Measurements from ENCODE around the gene FRYL. TPM values are rescaled to one million over a fixed set of nuclear protein-coding genes. Genes with fewer than 3 reads are reported as not detected.
"Not testable (repeated sequence)": the region's sequence is repeated elsewhere in the genome, so short reads cannot be mapped to it uniquely, and the experiment has no call there.

The FRYL gene
- total RNA-seq, 2 experiments from 2014 or later, result 85.4 to 88.5 TPM

DNA sequence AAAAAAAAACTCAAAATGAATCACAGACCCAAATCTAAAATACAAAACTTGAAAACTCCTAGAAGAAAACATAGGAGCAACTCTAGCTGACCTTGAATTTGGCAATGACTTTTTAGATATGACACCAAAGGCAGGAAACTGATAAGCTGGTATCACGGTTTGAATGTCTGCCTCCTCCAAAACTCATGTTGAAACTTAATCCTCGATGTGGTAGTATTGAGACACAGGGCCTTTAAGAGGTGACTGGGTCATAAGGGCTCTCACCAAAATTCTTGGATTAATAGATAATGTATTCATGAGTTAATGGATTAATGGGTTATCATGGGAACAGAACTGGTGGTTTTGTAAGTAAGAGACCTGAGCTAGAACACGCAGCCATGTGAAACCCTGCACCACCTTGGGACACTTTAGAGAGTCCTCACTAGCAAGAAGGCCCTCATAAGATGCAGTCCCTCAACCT lies 40.5 kb downstream of the FRYL start:
- H3K9me2 ChIP-seq (ENCODE audit: insufficient read depth, low read length), result no peaks in the 10 kb centered on the region
- peaks cover 89% of the 10 kb centered on the region for H3K79me2 ChIP-seq (ENCODE audit: insufficient read depth, low read depth, low read length)
- no peaks in the 10 kb centered on the region; the same call in 1 of the 2 replicates for H3K36me3 ChIP-seq (ENCODE audit: insufficient read depth, low read length)
- H3K27ac ChIP-seq (ENCODE audit: low read depth, low read length, poor library complexity, severe bottlenecking), result no peak overlapping the region
- BruUV-seq (replicated peaks), result no TSS peak
- DNase-seq (ENCODE audit: low spot score), result no peak
- intact Hi-C loops (cut with micrococcal nuclease; ENCODE audit: unreplicated experiment), result no loop called here
- peaks cover 6% of the 10 kb centered on the region for H3K4me1 ChIP-seq (ENCODE audit: insufficient read depth, low read length, poor library complexity, severe bottlenecking)
- peaks cover 16% of the 10 kb centered on the region; the same call in 1 of the 2 replicates for H3K9me3 ChIP-seq (ENCODE audit: low read length)
- TF ChIP-seq, protein P1, sequence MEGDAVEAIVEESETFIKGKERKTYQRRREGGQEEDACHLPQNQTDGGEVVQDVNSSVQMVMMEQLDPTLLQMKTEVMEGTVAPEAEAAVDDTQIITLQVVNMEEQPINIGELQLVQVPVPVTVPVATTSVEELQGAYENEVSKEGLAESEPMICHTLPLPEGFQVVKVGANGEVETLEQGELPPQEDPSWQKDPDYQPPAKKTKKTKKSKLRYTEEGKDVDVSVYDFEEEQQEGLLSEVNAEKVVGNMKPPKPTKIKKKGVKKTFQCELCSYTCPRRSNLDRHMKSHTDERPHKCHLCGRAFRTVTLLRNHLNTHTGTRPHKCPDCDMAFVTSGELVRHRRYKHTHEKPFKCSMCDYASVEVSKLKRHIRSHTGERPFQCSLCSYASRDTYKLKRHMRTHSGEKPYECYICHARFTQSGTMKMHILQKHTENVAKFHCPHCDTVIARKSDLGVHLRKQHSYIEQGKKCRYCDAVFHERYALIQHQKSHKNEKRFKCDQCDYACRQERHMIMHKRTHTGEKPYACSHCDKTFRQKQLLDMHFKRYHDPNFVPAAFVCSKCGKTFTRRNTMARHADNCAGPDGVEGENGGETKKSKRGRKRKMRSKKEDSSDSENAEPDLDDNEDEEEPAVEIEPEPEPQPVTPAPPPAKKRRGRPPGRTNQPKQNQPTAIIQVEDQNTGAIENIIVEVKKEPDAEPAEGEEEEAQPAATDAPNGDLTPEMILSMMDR (conservative IDR thresholded peaks at IDR 0.05; ENCODE audit: low read length), result no peak
- no peak for TF ChIP-seq EZH2phosphoT487 (IDR thresholded peaks at IDR 0.05; ENCODE audit: borderline replicate concordance, low read depth, low read length)
- H3K4me2 ChIP-seq (ENCODE audit: low read length), result no peak overlapping the region
- CTCF ChIA-PET (ENCODE audit: unreplicated experiment), result no interaction called here
- no peak overlapping the region for H3K4me3 ChIP-seq (ENCODE audit: low read depth, low read length, poor library complexity, severe bottlenecking)
- POLR2A ChIA-PET, result interaction anchor here (0.7 kb wide), 1 partner anchor 9 kb away, joined by 3 read pairs; no protein-coding TSS in a partner anchor
- H4K20me1 ChIP-seq (ENCODE audit: insufficient read depth, low read length), result no peaks in the 10 kb centered on the region
- no peak overlapping the region for H2AFZ ChIP-seq (ENCODE audit: low read length)

DNA sequence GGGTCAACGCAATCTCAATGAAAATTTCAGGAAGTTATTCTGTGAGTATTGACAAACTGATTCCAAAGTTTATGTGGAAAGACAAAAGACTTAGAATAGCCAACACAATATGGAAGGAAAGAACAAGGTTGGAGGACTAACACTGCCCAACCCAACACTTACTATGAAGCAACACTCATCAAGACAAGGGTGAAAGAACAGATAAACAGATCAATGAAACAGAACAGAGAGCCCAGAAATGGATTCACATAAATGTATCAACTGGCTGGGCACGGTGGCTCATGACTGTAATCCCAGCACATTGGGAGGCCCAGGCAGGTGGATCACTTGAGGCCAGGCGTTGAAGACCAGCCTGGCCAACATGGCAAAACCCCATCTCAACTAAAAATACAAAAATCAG lies 41.2 kb downstream of the FRYL start:
- Histone ChIP-seq H3K9me3 (ENCODE audit: low read length) (peaks cover 22% of the 10 kb centered on the region; the same call in 1 of the 2 replicates), H2AFZ (ENCODE audit: low read length) (no peak overlapping the region), H3K4me3 (ENCODE audit: low read depth, low read length, poor library complexity, severe bottlenecking) (no peak overlapping the region), H3K36me3 (ENCODE audit: insufficient read depth, low read length) (no peaks in the 10 kb centered on the region; the same call in 1 of the 2 replicates), H3K27ac (ENCODE audit: low read depth, low read length, poor library complexity, severe bottlenecking) (no peak overlapping the region), H3K4me2 (ENCODE audit: low read length) (no peak overlapping the region), H3K79me2 (ENCODE audit: insufficient read depth, low read depth, low read length) (peaks cover 89% of the 10 kb centered on the region), H4K20me1 (ENCODE audit: insufficient read depth, low read length) (no peaks in the 10 kb centered on the region), H3K4me1 (ENCODE audit: insufficient read depth, low read length, poor library complexity, severe bottlenecking) (peaks cover 6% of the 10 kb centered on the region), H3K9me2 (ENCODE audit: insufficient read depth, low read length) (no peaks in the 10 kb centered on the region)
- CTCF ChIA-PET (ENCODE audit: unreplicated experiment), result no interaction called here
- DNase-seq (ENCODE audit: low spot score), result no peak
- BruUV-seq (replicated peaks), result no TSS peak
- POLR2A ChIA-PET, result interaction anchor here (0.6 to 1.0 kb wide), 2 partner anchors 76 to 564 kb away, joined by 4 read pairs; no protein-coding TSS in a partner anchor
- intact Hi-C loops (cut with micrococcal nuclease; ENCODE audit: unreplicated experiment), result no loop called here
- TF ChIP-seq, protein P1 (conservative IDR thresholded peaks at IDR 0.05; ENCODE audit: low read length), result no peak
- TF ChIP-seq EZH2phosphoT487 (IDR thresholded peaks at IDR 0.05; ENCODE audit: borderline replicate concordance, low read depth, low read length), result no peak

DNA sequence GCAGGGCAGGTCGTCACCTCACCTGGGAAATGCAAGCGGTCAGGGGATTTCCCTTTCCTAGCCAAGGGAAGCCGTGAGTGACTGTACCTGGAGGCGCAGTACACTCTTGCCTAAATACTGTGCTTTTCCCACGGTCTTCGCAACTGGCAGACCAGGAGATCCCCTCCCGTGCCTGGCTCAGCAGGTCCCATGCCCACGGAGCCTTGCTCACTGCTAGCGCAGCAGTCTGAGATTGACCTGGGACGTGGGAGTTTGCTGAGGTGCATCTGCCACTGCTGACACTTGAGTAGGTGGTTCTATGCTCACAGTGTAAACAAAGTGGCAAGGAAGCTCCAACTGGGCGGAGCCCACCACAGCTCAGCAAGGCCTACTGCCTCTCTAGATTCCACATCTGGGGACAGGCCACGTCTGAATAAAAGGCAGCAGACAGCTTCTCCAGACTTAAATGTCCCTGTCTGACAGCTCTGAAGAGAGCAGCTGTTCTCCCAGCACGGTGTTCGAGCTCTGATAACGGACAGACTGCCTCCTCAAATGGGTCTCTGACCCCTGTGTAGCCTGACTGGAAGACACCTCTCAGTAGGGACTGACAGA lies 51.1 kb downstream of the FRYL start:
- CTCF ChIA-PET (ENCODE audit: unreplicated experiment); H3K9me2 ChIP-seq (ENCODE audit: insufficient read depth, low read length); POLR2A ChIA-PET; H3K9me3 ChIP-seq (ENCODE audit: low read length); H3K27ac ChIP-seq (ENCODE audit: low read depth, low read length, poor library complexity, severe bottlenecking); H3K4me1 ChIP-seq (ENCODE audit: insufficient read depth, low read length, poor library complexity, severe bottlenecking); H3K4me2 ChIP-seq (ENCODE audit: low read length); H3K4me3 ChIP-seq (ENCODE audit: low read depth, low read length, poor library complexity, severe bottlenecking); intact Hi-C loops (cut with micrococcal nuclease; ENCODE audit: unreplicated experiment); H2AFZ ChIP-seq (ENCODE audit: low read length); BruUV-seq (replicated peaks); DNase-seq (ENCODE audit: low spot score); H4K20me1 ChIP-seq (ENCODE audit: insufficient read depth, low read length); H3K36me3 ChIP-seq (ENCODE audit: insufficient read depth, low read length): not testable (repeated sequence)
- peaks cover 85% of the 10 kb centered on the region for H3K79me2 ChIP-seq (ENCODE audit: insufficient read depth, low read depth, low read length)

Data from OCI-LY7 (cell line).